Esophagus muscularis mucosa (tissue), 3 donors: ENCODE measurements around the gene ZNF275.

ENCODE experiments used
- CTCF ChIP-seq, 3 experiments: fragments of 200-600 bp in 2 of 3; fragments of 450-650 bp in 1 of 3; sonication (generic) in 2 of 3; IDR thresholded peaks; one replicate each; pipeline ENCODE4 v1.5.1; 2017 to 2019; ENCODE audit warnings: antibody characterized with exemption in 3 of 3, mild to moderate bottlenecking in 2 of 3, moderate library complexity in 1 of 3
- POLR2A ChIP-seq: fragments of 450-650 bp; IDR thresholded peaks from one replicate; pipeline ENCODE4 v1.6.1; 2017; ENCODE audit warnings: antibody characterized with exemption, moderate library complexity, mild to moderate bottlenecking, low read depth
- POLR2AphosphoS5 ChIP-seq, 2 donors: sonication (generic); formaldehyde crosslinking; IDR thresholded peaks; one replicate each; pipeline ENCODE4 v1.6.1; 2017; ENCODE audit warnings: antibody characterized with exemption in 2 of 2

GRCh38 chrX:153333266-153333665 is 687 bp upstream of the ZNF275 start:
- TF ChIP-seq POLR2A (no peak), CTCF (IDR thresholded peaks at IDR 0.05) (no peak), POLR2AphosphoS5 (IDR thresholded peaks at IDR 0.05) (no peak)
